Heart left ventricle (tissue), 13 donors: ENCODE measurements around the gene MPV17L.
"Not testable (repeated sequence)": the region's sequence is repeated elsewhere in the genome, so short reads cannot be mapped to it uniquely, and the experiment has no call there.

ENCODE experiments used
- CTCF ChIP-seq, 12 donors: fragments of 200-600 bp; sonication (generic) in 4 of 12; IDR thresholded peaks; one replicate each; pipeline versions ENCODE4 v1.5.0 to v1.8.0; 2018 to 2022; ENCODE audit warnings: antibody characterized with exemption in 12 of 12, mild to moderate bottlenecking in 5 of 12
- POLR2A ChIP-seq, 2 donors: fragments of 450-650 bp; IDR thresholded peaks; one replicate each; pipeline ENCODE4 v1.6.1; 2017; ENCODE audit warnings: antibody characterized with exemption in 2 of 2, mild to moderate bottlenecking in 2 of 2, moderate library complexity in 2 of 2
- donor health status: ischemic (EF 13 %, LVEDD 7.1; RV severe dilation, severe dysfunction).
- donor health status: DM: no; HTN: yes; CAD: no.
- donor health status: DM: no; HTN: no; CAD: no.
- donor health status: ischemic (EF 25% LVEDD 6.9; RV normal size, moderate dysfunction).
- donor health status: ischemic (EF 25% LVEDD 5.7; RV mildly dilated, moderate dysfunction).
- donor health status: ischemic (EF 35%, LVEDD 5.7; RV mildly dilated, moderate dysfunction).
- donor health status: nonischemic (EF 11% LVEDD 7.7; RV severe dilation, severe dysfunction).
- donor health status: DM: yes; HTN: yes; CAD: no.
- donor health status: PGD.
- donor health status: ischemic (EF 29% LVEDD 5.4; RV normal size, mild dysfunction).
- donor health status: nonischemic (EF 23%, LVEDD 6.1; RV moderate dilation, normal function).

- not testable (repeated sequence) for TF ChIP-seq CTCF, POLR2A (IDR thresholded peaks at IDR 0.05)
These were observed 57.7 kb downstream of the MPV17L start for GRCh38 chr16:15453296-15453695.
